Adipose tissue (tissue), 3 donors: ENCODE results near the gene TRIOBP. TPM values are rescaled to one million over a fixed set of nuclear protein-coding genes. Genes with fewer than 3 reads are reported as not detected.

Source experiments
- H3K27ac ChIP-seq: one replicate; pipeline ENCODE4 v1.5.1; 2013; ENCODE audit warnings: low read depth, low read length
- WGBS, 3 donors: extraction: QIAGEN DNeasy Blood & Tissue Kit; methylation state at CpG; one replicate each; pipeline ENCODE4 v1.1.7; 2013; 5-methylcytosine and 5-hydroxymethylcytosine counted together
- polyA plus RNA-seq, 3 donors: library from polyadenylated mRNA; stranded (reverse); fragments of 200-250 nt; gene quantifications; one replicate each; pipeline ENCODE4 v1.2.3, GENCODE V29; 2013
- donor health status: healthy with polysubstance abuse.
- donor health status: Bipolar disorder and iron deficiency.
- donor health status: healthy.

TRIOBP gene
- polyA plus RNA-seq, 3 donors = 28.1 to 104 (median 74.8) TPM

DNA sequence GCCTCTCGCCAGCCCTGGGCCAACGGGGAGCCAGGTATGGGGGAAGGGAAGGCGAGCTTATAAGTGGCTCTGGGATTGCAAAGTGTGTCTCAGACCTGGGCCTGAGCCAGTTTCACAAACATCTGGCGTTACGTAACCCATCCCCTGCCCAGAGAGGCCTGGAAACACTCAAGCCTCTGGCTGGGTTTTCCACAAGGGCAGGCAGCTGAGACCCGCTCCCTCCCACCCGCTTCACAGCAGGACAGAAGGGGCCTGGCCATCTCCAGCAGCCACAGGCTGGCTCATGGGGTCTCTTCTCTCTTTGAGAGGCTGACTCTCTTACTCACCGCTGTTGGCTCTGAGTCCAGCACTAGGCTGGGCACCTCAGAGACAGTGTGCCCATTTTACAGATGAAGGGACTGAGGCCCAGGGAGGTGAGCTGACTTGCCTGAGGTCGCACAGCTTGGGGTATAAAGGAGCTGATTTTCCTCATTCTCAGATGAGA lies 44.5 kb downstream of the TRIOBP start:
- 26 to 57% (median 33%) methylated on average over 9 of the region's 9 CpGs for WGBS, 3 donors
- no peak overlapping the region for H3K27ac ChIP-seq

DNA sequence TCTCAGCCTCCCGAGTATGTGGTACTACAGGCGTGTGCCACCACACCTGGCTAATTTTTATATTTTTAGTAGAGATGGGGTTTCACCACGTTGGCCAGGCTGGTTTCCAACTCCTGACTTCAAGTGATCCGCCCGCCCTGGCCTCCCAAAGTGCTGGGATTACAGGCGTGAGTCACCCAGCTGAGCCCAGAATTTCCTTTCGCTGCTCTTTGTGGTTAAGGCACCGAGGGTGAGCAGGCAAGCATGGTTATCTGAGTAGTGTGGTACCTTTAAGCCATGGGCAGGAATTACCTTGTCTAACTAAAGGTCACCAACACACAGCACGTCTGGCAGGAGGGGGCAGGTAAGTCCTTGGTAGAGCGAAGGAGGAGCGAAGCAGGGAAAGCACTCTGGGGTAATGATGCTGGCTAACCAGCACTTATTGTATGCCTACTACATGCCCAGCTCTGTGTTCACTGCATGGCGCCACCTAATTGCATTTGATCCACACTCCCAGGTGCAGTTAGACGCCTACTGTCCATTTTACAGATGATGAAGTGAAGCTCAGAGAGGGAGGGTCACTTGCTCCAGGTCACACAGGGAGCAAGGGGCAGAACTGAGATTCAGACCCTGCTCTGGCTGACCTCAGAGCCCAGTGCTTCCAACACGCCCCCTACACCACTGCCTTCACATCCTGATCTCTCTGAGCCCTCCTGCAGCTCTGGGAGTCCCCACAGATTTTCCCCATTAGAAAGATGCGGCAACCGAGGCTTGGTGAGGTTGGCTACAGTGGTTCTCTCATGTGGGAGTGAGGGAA lies 45.7 kb downstream of the TRIOBP start:
- H3K27ac ChIP-seq = no peak overlapping the region

DNA sequence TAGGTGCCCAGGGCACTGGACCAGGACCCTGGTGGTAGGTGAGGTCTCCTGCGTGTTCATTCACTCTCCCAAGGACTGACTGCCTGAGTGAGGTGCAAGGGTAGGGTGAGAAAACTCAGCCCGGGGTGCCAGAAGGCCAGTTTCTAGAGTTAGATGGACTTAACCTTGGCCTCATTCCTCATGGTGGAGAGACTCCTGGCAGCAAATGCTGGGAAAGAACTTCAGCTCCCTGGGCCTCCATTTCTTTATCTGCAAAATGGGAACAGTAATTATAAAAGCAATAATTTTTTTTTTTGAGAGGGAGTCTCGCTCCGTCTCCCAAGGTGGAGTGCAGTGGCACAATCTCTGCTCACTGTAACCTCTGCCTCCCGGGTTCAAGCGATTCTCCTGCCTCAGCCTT lies 47.7 kb downstream of the TRIOBP start:
- no peak overlapping the region for H3K27ac ChIP-seq
- 90 to 93% (median 91%) methylated on average over 6 of the region's 6 CpGs for WGBS, 3 donors

More for the DNA sequence above, 45.7 kb downstream of the TRIOBP start:
- 58 to 79% (median 59%) methylated on average over 16 of the region's 16 CpGs for WGBS, 3 donors

DNA sequence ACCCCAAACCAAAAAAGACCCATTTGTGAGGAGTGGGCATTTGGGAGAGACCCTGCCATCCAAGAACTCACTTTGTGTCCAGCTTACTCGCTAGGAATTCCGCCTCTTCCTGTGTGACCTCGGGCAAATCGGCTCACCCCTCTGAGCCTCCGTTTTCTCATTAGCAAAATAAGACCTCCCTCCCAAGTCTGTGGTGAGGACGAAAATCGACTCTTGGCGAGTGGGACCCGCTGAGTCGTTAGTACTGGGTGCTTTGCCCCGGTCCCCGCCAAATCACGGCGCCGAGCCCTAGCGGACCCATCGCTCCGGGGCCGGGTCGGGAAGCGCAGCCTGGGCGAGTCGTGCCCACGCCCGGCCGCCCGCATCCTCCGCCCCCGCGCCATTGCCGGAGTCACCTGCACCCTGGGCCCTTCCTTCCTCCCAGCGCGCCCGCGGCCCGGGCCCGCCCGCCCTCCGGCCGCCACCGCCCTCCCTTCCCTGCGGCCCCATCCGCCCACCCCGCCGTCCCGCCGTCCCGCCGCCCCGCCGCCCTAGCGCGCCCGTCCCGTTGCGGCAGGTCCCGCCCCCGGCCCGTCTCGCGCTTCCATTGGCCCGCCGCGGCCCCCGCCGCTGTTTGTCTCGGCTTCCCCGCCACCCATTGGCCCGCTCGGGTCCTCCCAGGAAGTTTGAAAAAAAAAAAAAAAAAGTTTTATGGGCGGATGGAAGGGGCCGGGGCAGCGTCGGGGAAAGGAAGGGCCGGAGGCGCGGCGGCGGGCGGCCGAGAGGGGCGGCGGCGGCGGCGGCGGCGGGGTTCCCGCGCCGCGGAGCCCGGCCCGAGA lies 48.9 kb downstream of the TRIOBP start:
- H3K27ac ChIP-seq = peak overlapping the region; percentile 68
- WGBS, 3 donors = 0 to 1% (median 1%) methylated on average over 41 to 94 of the region's 94 CpGs

DNA sequence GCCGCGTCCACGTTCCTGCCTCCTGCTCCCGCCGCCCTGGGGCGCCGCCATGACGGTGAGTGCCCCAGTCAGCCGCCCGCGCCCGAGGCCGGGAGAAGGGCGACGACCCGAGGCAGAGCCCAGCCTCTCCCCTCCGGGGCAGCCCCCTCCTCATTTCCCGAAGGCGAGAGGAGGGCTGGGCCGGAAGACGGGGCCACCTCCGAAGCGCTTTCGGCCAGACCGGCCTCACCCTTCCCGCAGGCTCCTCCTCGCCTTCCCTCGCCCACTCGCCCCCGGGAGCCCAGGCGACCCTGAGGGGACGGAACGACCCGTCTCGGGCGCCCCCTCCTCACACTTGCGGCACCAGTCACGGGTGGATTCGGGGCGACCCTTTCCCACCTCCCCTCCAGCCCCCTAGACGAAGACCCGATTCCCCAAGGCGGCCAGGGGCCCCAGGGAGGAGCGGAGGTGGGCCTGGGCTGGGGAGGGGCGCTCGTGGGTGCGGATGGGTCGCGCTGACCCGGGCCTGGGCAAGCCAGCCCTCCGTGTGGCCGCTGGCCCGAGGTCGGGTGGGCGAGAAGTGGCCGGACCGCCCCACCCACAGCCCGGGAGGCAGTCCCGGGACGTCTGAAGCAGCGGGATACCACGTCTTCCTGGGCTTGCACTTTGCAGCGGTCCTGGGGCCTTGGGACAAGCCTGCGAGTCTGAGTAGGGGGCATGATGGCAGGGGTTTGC lies 49.7 kb downstream of the TRIOBP start:
- peak overlapping the region; percentile 68 for H3K27ac ChIP-seq
- WGBS, 3 donors = 0 to 1% (median 0%) methylated on average over 48 to 64 of the region's 64 CpGs

DNA sequence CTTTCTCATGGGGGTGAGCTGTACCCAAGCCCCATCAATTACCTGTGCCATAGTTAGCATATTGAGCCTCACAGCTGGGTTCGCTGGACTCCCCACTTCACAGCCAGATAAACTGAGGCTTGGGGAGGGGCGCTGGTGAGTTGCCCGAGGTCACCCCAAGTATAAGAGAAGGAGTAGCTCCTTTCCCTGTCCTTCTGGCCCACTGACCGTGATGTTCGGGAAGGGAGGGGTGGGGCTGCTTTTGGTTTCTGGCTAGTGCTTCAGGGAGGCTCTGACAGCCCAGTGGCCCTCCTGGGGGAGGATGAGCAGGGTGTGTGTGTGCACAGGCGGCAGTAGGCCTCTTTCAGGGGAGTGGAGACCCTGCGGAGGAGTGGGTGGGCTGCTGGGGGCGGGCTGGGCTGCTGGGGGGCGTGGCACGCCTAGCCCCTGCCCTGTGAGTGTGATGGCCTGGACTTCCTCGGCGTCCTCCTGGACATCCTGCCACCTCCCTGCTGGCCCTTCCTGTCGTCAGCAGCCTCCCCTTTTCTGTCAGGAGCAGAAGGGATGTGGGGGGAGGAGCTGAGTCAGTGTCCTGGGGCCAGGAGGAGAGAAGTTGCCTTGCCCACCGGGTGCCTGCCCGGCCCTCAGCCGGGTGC lies 50.3 kb downstream of the TRIOBP start:
- WGBS, 3 donors = 8 to 15% (median 12%) methylated on average over 16 of the region's 16 CpGs

DNA sequence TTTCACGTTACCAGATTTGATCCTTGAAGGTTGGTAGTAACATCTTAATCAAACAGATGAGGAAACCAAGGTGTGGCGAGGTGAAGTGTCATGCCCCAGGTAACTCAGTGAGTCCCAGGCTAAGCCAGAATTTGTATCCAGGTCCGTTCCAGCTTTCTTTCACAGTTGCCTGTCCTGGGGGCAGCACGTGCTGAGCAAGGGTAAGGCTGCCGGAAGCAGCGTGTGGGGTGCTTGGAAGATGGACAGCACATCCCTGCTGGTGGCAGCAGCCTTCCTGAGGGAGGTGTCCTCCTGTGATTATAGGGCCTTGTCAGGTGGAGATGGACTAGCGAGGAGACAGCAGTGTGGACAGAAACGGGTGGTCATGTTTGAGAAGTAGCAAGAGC lies 50.9 kb downstream of the TRIOBP start:
- WGBS, 3 donors = 35 to 60% (median 45%) methylated on average over 8 of the region's 8 CpGs
- H3K27ac ChIP-seq = no peak overlapping the region

More for the DNA sequence above, 50.3 kb downstream of the TRIOBP start:
- H3K27ac ChIP-seq = no peak overlapping the region

DNA sequence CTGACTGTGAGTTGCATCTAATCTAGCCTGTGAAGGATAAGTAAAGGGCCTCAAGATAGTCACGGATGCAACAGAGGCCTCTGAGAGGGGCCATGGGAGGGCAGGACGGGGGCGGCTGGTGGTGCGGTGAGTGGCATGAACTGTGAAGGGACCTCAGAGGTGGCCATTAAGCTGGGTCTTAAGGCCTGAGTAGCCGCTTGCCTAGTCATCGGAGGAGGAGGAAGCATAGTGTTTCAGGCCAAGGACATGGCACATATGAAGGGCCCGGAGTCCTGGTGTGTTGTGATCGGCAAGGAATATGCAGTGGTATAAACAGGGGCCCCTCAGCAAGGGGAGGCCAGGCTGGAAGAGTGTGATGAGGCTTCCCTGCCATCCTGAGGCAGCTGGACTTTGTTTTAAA lies 51.8 kb downstream of the TRIOBP start:
- no peak overlapping the region for H3K27ac ChIP-seq
- WGBS, 3 donors = 42 to 71% (median 71%) methylated on average over 8 of the region's 8 CpGs

DNA sequence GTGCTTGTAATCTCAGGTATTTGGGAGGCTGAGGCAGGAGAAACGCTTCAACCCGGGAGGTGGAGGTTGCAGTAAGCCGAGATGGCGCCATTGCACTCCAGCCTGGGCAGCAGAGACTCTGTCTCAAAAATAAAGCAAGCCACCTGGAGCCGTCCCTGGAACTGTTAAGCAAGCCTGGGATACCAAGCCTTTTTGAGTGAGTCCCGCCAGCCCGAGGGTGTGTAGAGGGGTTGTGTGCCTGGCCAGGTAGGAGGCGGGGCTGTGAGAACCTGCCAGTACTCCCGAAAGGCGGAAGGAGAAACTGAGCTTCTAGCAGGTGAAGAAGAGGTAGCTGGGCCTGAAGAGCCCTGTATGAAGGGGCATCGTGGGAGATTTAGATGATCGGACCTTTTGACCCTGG lies 52.4 kb downstream of the TRIOBP start:
- WGBS, 3 donors = 70 to 89% (median 82%) methylated on average over 12 of the region's 12 CpGs
- H3K27ac ChIP-seq = no peak overlapping the region

DNA sequence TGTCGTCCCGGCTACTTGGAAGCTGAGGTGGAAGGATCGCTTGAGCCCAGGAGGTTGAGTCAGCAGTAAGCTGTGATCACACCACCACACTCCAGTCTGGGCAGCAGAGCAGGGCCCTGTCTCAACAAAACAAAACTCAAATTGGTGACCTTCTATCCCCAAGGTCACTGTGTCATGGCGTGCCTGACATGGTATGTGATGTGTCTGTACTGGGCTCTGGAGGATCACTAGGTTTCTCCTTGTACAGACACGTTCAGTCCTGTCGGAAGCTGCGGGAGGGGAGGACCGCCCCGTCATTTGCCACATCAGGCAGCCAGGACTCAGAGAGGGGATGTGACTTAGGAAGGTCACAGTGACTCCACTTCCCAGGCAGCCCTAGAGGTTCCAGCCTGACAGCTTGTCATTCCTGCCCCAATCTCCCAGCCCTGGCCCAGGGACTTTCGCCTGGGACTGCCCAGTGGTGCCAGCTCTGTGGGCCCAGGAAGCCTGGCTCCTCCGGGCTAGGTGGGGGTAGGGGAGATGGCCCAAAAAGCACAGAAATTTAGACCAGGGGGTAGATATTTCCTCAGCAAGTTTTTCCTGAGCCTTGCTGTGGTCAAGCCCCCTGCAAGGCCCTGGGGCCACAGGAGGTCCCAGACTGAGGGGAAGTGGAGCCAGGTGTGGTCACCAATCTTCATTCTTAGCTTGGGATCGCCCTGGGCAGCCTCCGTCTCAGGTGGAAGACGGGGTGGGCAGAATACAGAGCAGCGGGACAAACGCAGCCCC lies 53.2 kb downstream of the TRIOBP start:
- WGBS, 3 donors = 67 to 78% (median 74%) methylated on average over 16 of the region's 16 CpGs
- no peak overlapping the region for H3K27ac ChIP-seq

DNA sequence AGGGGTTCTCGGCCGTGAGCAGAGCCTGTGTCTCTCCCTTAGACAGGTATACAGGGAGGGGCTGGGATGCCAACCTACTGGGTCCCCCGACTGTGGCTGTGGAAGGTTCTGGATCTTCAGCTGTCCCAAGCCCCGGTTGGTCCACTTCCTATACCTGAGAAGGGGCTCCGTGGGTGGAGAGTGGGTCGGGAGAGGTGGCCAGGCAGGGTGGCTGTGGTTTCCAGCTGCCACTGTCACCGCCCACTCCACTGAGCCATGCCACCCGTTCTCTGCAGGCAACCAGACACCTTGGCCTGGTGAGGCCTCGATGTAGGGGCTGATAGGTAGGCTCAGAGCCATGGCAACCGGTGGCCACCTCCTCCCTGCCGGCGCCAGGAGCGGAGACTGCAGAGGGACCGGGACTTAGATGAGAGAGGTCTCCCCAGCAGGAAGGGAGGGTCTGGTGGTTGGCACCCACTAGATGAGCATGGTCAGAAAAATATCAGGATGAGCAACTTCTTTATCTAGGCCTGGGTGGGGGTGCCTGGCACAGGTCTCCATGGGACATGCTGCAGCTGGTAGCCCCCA lies 53.8 kb downstream of the TRIOBP start:
- H3K27ac ChIP-seq = no peak overlapping the region
- WGBS, 3 donors = 62 to 73% (median 71%) methylated on average over 14 of the region's 14 CpGs

DNA sequence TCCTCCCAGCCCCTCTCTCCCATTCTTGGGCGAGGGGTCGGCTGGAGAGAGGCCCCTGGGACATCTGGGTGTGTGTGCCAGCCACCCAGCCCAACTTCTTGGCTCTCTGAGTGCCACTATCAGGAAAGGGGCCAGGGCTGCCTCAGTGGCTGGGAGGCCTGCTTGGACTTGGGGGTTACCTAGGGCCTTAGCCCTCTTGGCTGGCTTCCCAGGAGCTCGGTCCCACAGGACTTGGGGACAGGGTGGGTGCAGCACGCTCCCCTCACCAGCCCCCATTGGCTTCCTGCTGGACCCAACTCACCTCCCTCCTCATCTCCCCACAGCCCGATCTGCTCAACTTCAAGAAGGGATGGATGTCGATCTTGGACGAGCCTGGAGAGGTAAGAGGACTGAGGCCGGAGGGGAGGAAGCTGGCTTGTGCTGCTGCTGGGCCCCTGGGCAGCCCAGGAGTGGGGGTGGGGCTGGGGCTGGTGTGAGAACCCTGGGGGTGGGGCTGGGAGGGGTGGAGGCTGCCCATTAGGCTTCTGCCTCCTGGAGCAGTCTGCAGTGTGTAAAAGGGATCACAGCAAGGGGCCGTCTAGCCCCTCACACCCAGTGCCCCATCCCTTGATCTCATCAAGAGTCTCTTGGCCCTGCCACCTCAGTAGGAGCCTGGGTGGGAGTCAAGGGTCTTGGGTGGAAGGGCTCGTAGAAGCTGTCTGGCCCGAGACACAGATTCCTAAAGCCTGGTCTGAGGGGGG lies 54.8 kb downstream of the TRIOBP start:
- 42 to 56% (median 53%) methylated on average over 8 to 11 of the region's 11 CpGs for WGBS, 3 donors
- no peak overlapping the region for H3K27ac ChIP-seq

DNA sequence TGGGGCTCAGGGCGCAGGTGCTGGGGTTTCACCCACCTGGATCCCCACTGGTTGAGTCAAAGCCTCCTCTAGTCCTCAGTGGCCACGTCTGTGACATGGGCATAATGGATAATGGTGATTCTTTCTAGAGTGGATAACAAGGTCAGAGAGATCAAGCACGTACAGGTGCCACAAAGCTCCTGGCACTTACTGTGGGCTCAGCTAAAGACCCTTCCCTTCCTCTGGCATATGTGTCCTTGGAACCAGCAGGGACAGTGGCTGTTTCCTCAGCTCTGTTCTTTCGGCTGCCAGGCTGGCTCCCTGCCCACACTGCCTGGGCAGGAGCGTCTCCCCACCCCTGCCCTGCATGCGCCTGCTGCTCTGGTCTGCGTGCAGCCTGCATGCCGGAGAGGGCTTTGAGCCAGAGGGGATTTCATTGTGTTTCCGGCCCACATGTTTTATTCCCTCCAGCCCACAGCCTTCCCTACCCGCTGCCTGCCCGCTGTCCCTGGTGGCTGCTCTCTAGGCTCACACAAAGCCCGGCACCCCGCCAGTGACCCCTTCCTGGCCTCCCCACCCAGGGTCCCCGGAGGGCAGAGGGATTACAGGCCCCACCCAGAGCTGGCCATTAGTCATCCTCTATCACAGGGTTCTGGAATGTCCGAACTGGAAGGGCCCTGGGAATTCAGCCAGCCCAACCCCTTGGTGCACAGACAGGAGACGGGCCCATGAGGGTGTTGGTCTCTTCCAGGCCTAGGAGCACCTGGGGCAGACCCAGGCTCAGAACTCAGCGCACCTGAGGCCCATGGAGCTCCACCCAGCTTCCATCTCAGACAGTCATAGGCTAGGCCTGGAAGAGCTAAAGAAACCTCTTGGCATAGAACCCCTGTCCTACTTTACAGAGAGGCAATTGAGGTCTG lies 55.6 kb downstream of the TRIOBP start:
- H3K27ac ChIP-seq = no peak overlapping the region
- WGBS, 3 donors = 15 to 38% (median 34%) methylated on average over 17 of the region's 17 CpGs

DNA sequence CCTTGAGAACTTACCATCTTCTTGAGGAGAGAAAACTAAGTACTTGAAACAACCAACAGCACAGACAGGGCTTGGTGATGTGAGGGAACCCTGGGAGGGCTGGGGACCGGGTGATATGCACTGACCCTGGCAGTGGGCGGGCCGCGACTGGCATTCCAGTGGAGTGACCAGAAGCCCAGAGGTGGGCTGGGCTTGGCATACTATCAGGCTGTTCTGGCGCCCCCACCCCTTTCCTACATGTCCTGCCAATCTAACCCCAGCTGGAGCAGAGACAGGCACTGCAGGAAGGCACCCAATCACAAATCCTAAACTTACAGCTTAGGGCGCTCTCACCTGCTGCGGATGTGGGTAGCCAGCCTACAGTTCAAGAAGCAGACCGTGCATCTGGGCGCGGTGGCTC lies 56.9 kb downstream of the TRIOBP start:
- 80 to 85% (median 81%) methylated on average over 10 of the region's 10 CpGs for WGBS, 3 donors
- no peak overlapping the region for H3K27ac ChIP-seq

DNA sequence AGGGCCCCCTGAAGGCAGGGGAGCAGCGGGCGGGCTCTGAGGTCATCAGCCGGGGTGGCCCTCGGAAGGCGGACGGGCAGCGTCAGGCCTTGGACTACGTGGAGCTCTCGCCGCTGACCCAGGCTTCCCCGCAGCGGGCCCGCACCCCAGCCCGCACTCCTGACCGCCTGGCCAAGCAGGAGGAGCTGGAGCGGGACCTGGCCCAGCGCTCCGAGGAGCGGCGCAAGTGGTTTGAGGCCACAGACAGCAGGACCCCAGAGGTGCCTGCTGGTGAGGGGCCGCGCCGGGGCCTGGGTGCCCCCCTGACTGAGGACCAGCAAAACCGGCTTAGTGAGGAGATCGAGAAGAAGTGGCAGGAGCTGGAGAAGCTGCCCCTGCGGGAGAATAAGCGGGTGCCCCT lies 60.8 kb downstream of the TRIOBP start:
- WGBS, 3 donors = 95 to 98% (median 97%) methylated on average over 21 to 27 of the region's 27 CpGs

DNA sequence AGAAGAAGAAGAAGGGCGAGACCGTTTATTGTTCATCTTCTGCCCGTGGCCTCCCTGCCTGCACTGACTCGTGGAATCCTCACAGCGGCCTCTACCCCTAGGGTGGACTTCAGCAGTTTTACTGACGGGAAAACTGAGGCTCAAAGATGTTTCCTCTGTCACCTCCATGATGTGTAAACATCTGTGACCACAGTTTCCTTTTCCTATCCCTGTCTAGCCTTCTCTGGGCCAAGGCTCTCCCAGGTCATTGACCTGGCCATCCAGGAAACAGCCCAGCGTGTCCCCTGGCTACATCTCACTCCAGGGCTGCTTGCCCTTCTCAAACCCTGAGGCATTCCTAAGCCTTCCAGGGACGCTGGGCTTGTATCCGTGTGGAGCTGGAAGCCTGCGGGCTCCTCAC lies 61.8 kb downstream of the TRIOBP start:
- H3K27ac ChIP-seq = no peak overlapping the region
- 51 to 89% (median 66%) methylated on average over 10 of the region's 10 CpGs for WGBS, 3 donors

More for the DNA sequence above, 60.8 kb downstream of the TRIOBP start:
- no peak overlapping the region for H3K27ac ChIP-seq
